ENCODE results near the gene ZNF324B. TPM values are rescaled to one million over a fixed set of nuclear protein-coding genes. Genes with fewer than 3 reads are reported as not detected.

ZNF324B gene
- total and polyA plus RNA-seq, 2 donors (not counting 1 experiment from before 2014, with no cell fraction given), result 5.6 to 17.4 TPM

DNA sequence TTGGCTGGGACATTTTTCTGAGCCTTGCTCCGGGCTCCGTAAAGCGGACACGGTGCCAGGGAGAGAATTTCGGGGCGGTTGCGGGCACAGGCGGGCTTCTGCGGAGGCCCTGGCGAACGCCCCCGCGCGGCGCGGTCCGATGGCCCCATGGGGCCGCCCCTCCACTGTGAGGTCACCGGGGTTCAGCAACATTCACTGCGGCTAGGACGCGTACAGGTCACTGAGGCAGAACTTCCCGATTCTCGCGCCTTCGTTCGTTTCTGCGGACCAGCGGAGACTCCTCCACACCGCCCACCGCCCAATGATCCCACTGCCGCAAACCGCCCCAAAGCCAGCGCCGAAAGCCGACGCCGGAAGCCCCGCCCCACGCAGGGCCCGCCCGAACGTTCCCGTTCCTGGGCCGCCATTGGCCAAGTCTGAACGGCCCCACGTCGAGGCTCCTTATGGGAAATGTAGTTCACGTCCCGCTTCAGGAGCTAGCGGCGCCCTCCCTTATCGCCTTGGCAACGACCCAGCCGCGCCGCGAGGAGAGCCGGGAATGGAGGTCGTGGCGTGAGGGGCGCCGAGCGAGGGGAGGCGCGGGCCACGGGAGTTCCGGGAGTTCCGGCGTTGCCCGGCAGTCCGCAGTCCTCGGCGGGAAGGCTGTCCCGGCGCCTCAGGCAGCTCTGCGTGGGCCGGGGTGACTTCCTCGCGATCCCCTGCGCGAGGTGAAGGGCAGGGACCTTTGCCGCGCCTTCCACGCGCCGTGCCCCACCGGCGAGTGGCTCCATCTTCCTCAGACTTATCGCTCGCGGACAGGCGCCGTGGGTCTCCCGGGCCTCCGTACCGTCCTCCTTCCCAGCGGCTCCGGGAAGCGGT is 43.0 kb upstream of the ZNF324B start, which contains the start of gene ZNF584:
TSS of gene ZNF584 (plus strand) at position 498 of the 858 bp plus-strand sequence. CDS start 499 bp downstream, outside the sequence.
- no peaks in the 10 kb centered on the region for H3K27me3 ChIP-seq (replicated peaks in 1 of 4; ENCODE audit: control extremely low read depth in 1 of 4, control insufficient read depth in 3 of 4, insufficient read depth in 4 of 4, low read length in 3 of 4)
- H3K9me3 ChIP-seq (ENCODE audit: control extremely low read depth in 1 of 3, control insufficient read depth in 2 of 3, insufficient read depth in 1 of 3, low read length in 2 of 3), result peaks cover 0 to 3% (median 0%) of the 10 kb centered on the region in 3 donors
- WGBS (ENCODE audit: insufficient coverage), result under 1% methylated on average over 100 of the region's 100 CpGs
- H3K4me1 ChIP-seq (ENCODE audit: control insufficient read depth in 2 of 2, insufficient read depth in 2 of 2, low read length in 2 of 2), result peaks cover 11 to 20% of the 10 kb centered on the region in 2 donors
- Mint-ChIP-seq H3K27ac (peak within 1 kb of the TSS; percentile 98), H3K27me3 (no peaks in the 10 kb centered on the region), H3K4me3 (peak within 1 kb of the TSS; percentile 97), H3K9me3 (ENCODE audit: insufficient read depth) (no peaks in the 10 kb centered on the region), H3K4me1 (peaks cover 33% of the 10 kb centered on the region)
- H3K4me3 ChIP-seq (ENCODE audit: control extremely low read depth in 1 of 5, extremely low read depth in 1 of 5, insufficient read depth in 1 of 5, low read depth in 2 of 5, low read length in 4 of 5), result peak within 1 kb of the TSS; percentile 58 to 93 (median 83)
- peak within 1 kb of the TSS; percentile 85 for H3K4me2 ChIP-seq (replicated peaks; ENCODE audit: low read depth, low read length, poor library complexity, severe bottlenecking)
- TF ChIP-seq EZH2 (IDR thresholded peaks at IDR 0.05; ENCODE audit: borderline replicate concordance, insufficient read depth, low read depth, low read length, poor library complexity, severe bottlenecking), result no peak
- TF ChIP-seq, protein P1, sequence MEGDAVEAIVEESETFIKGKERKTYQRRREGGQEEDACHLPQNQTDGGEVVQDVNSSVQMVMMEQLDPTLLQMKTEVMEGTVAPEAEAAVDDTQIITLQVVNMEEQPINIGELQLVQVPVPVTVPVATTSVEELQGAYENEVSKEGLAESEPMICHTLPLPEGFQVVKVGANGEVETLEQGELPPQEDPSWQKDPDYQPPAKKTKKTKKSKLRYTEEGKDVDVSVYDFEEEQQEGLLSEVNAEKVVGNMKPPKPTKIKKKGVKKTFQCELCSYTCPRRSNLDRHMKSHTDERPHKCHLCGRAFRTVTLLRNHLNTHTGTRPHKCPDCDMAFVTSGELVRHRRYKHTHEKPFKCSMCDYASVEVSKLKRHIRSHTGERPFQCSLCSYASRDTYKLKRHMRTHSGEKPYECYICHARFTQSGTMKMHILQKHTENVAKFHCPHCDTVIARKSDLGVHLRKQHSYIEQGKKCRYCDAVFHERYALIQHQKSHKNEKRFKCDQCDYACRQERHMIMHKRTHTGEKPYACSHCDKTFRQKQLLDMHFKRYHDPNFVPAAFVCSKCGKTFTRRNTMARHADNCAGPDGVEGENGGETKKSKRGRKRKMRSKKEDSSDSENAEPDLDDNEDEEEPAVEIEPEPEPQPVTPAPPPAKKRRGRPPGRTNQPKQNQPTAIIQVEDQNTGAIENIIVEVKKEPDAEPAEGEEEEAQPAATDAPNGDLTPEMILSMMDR (IDR thresholded peaks at IDR 0.05), result no peak
- H2AFZ ChIP-seq (ENCODE audit: insufficient read depth, low read depth, low read length, poor library complexity, severe bottlenecking), result peak within 1 kb of the TSS; percentile 81
- peaks cover 5% of the 10 kb centered on the region for H3K79me2 ChIP-seq (ENCODE audit: control insufficient read depth, insufficient read depth, low read length)
- no peaks in the 10 kb centered on the region for H4K20me1 ChIP-seq (ENCODE audit: control insufficient read depth, insufficient read depth, low read length, poor library complexity, severe bottlenecking)
- ATAC-seq (ENCODE audit: low read depth), result peak; percentile 96
- intact Hi-C loops (cut with micrococcal nuclease), result loop anchor here (1.0 to 5.0 kb wide), 12 partner anchors 27 to 226 kb away; partner anchors contain the start of genes ERVK3-1, MZF1, ZNF132 and ZNF274
- POLR2A ChIA-PET, result interaction anchor here (0.8 to 1.9 kb wide), 5 partner anchors 8 to 61 kb away, joined by 3 to 9 read pairs (median 4); partner anchors contain the start of genes ZNF132 and ZNF497
- H3K36me3 ChIP-seq (replicated peaks in 1 of 2; ENCODE audit: control extremely low read depth in 1 of 2, control insufficient read depth in 1 of 2, extremely low read depth in 1 of 2, insufficient read depth in 2 of 2, low read length in 1 of 2), result no peaks in the 10 kb centered on the region
- DNase-seq, result peak; percentile 96
- H3K27ac ChIP-seq (ENCODE audit: low read length in 2 of 2), result peak within 1 kb of the TSS; percentile 82 to 93
- CTCF ChIA-PET, result interaction anchor here (0.7 to 1.8 kb wide), 6 partner anchors 22 to 775 kb away, joined by 3 to 6 read pairs (median 4); partner anchors contain the start of genes ZBTB45, ZNF211, ZNF324B and ZNF497
- H3K9ac ChIP-seq (ENCODE audit: low read length), result peak within 1 kb of the TSS; percentile 91

Data from B cell (primary cell).